ENCODE results near the gene FAM24A.
"Not testable (repeated sequence)": the region's sequence is repeated elsewhere in the genome, so short reads cannot be mapped to it uniquely, and the experiment has no call there.

The FAM24A gene, protein sequence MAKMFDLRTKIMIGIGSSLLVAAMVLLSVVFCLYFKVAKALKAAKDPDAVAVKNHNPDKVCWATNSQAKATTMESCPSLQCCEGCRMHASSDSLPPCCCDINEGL

DNA sequence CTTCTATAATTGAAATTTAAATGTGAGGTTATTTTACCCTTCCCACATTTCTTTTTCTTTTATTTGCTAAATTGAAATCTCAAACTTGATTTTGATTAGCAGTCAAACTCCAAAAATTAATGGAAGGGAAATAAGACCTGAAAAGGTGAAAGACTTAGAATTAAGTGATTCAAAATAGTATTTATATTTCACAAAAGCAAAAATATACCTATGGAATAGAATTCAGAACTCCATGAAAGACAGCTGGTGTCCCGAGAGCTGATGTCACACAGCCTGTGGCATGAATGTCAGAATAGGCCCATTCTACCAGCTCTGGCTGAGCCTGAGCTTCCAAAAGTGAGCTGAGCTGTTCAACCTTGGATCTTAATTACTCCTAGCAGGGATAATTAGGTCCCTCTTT is at the start of gene FAM24A:
TSS of gene FAM24A (plus strand) at position 301 of the 400 bp plus-strand sequence. CDS start 1,025 bp downstream, outside the sequence.
- no peak for DNase-seq

DNA sequence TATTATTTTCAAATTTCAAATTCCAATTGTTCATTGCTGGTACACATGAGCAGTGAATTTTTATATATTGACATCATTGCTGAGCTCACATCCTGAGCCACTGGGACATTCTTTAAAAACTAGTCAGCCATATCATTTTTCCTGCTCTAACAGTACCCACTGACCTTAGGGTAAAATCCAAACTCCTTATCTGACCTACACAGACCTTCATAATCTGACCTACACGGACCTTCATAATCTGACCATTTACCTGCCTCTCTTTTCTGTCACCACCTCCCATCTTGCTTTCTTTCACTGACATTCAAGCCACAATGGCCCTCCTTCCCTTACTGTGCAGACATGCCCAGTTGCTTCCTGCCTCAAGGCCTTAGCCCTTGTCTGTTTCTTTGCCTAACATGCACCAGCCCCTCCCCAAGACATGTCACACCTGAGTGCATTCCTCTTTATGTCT is 48.7 kb upstream of the FAM24A start:
- no peak for DNase-seq

DNA sequence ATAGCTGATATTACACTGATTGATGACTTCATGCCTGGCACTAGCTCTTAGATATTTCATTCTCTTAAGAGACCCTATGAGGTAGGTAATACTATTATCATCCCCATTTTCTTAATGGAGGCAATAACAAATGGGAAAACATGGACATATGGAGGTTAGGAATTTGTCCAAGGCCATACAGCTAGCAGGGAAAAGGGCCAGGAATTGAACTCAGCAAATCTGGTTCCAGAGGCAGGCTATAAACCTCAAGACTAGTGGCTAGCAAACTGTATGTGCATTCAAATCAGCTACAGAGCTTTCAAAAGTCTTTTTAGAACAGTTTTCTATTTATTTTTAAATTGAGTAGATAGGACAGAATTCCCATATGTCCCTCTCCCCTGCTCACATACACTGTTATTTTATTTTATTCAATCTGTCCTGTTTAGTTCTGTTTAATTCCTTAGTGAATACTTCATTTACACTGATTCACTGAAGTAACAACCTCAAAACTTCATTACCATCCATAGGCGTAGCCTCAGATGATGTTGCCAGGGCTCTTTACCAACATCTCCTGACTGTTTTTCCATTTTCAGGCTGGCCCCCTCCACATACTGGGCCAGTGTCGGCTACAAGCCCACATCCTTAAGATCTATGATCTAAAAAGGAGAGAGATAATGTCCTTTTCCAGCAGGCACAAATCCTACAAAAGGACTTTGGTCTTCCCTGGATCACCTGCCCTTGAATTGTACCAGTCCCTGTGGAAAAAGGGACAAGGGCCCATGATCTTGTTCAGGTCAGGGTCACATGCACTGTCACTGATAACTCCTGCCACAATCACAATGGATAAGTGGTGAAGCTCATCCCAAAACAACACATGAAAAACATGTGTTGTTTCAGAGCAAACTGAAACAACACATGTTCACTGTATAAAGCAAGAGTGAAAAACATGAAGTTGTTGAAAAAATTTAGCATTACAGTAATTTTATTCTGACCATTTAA is 46.9 kb upstream of the FAM24A start:
- DNase-seq: no peak

DNA sequence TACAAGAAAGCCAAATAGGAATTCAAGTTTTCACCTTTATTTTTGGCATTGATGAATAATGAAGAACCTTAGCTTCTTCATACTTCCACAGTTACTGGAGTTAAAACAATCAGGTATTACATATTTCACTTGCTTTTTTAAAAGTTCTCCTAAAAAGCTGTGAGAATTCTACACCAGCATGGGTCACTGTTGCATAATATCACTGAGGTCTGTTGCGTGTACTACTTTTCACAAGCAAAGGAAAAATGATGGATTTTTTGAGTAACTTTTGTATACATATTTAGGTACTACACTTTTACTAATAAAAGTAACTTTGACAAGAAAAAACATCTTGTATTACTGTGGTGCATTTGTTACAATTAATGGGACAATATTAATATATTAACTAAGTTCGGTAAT is 46.2 kb upstream of the FAM24A start:
- no peak for DNase-seq

- no peak for DNase-seq
These were observed 45.5 kb upstream of the FAM24A start for GRCh38 chr10:122864901-122865300.

DNA sequence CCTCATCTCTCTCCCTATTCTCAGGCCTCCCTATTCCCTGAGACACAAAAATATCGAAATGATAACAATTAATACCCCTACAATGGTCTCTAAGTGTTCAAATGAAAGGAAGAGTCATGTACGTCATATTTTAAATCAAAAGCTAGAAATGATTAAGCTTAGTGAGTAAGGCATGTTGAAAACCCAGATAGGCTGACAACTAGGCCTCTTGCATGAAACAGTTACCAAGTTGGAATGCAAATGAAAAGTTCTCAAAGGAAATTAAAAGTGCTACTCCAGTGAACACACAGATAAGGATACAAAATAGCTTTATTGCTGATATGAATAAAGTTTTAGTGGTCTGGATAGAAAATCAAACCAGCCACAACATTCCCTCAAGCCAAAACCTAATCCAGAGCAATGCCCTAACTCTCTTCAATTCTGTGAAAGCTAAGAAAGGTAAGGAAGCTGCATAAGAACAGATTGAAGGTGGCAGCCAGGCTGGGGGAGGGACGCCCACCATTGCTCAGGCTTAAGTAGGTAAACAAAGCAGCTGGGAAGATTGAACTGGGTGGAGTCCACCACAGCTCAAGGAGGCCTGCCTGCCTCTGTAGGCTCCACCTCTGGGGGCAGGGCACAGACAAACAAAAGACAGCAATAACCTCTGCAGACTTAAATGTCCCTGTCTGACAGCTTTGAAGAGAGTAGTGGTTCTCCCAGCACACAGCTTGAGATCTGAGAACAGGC is 43.5 kb upstream of the FAM24A start:
- DNase-seq: not testable (repeated sequence)

DNA sequence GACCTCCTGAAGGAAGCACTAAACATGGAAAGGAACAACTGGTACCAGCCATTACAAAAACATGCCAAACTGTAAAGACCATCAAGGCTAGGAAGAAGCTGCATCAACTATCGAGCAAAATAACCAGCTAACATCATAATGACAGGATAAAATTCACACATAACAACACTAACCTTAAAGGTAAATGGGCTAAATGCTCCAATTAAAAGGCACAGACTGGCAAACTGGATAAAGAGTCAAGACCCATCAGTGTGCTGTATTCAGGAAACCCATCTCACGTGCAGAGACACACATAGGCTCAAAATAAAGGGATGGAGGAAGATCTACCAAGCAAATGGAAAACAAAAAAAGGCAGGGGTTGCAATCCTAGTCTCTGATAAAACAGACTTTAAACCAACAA is 41.6 kb upstream of the FAM24A start:
- not testable (repeated sequence) for DNase-seq

- DNase-seq: not testable (repeated sequence)
These were observed 38.5 kb upstream of the FAM24A start for GRCh38 chr10:122871947-122872346.

DNA sequence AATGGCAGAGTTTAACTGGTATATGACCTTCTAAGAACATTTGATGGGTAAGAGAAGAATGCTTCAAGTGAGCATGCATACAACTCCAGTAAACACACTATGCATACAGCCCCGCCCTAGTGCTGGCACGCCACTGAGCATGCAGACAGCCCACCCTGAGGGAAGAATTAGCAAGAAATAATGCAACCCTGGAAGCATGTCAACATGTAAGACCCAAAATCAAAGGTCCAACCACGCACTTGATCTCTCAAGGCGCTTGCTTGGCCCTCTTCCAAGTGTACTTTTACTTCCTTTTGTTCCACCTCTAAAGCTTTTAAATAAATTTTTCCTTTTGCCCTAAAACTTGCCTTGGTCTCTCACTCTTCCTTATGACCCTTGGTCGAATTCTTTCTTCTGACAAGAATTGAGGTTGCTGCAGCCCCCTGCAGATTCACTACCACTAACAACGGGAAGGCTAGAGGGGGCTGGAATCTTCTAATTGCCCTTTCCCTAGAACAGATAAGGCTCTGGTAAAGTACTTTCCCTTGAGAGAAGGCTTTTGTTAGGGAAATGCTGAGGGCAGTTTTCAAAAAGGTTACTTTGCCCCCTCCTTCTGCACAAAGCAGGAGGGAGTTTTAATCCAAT is 34.5 kb upstream of the FAM24A start:
- no peak for DNase-seq

DNA sequence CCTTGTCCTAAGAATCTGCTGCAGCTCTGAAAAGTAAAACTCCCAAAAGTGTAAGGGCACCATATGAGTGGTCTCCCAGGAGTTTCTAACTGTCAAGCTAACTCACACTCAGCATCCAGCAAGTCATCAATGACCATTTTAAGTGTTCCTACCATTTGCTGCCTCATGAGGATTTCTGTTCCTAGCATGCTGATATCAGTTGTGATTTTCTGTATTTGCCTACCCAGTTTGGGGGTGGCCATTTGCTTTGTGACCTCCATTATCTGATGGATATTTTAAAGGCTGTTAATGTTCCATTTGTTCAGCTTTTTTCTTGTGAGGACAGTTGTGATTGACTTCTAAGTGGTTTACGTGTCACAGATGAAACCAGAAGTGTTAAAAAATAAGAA is 33.9 kb upstream of the FAM24A start:
- DNase-seq: no peak

- no peak for DNase-seq
These were observed 33.1 kb upstream of the FAM24A start for GRCh38 chr10:122877264-122877663.

DNA sequence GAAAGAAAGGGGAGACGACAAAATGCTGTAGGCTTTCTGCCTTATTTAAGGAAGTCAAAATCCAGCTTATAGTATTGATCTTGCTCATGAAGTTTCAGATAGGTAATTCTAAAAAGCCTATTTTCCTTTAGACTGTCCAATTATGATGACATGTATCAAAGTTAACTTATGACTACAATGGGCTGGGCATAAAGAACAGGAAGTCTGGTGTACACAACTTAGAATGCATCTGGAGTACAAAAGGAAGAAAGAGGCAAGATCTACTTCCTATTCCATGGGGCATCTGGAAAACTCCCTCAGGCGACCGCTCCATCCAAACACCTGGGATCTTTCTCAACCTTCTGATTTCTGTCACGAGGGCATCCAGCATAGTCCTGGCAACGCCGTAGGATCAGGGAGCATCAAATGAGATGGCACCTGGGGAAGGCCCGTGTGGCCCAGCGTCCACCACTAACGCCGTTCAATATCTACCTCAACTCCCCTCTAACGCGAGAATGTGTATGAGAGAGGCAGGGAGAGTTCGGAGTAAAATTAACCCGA is 31.5 kb upstream of the FAM24A start:
- DNase-seq: peak in 3 of 56 donors; percentile 11 to 46 (median 30)

GRCh38 chr10:122879339-122880273 is 30.8 kb upstream of the FAM24A start, which contains the start of gene FAM24B:
Gene FAM24B (minus strand): TSS chr10:122879581. CDS start chr10:122850515, 29,066 bp downstream.
- peak; percentile 48 to 96 (median 85) for DNase-seq

- DNase-seq: no peak
These were observed 27.6 kb upstream of the FAM24A start for GRCh38 chr10:122882766-122883165.

DNA sequence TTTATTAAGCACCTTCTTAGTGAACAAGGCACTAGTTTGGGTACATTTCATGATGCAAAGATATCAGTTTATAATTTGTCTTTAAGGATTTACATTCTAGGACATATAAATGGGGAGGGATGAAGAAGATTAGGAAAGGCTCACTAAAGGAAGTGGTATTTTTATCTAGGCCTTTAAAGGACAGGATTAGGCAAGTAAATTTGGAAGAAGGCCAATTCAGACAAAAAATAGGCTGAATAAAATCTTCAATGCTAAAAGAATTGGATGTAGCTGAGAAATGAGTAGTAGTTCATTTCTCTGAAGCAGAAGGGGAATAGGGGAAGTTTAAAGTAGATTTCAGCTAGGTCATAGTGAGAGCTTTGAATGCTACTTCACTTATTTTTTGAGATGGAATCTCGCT is 26.2 kb upstream of the FAM24A start:
- no peak for DNase-seq

- no peak for DNase-seq
These were observed 16.0 kb upstream of the FAM24A start for GRCh38 chr10:122894261-122894944.

DNA sequence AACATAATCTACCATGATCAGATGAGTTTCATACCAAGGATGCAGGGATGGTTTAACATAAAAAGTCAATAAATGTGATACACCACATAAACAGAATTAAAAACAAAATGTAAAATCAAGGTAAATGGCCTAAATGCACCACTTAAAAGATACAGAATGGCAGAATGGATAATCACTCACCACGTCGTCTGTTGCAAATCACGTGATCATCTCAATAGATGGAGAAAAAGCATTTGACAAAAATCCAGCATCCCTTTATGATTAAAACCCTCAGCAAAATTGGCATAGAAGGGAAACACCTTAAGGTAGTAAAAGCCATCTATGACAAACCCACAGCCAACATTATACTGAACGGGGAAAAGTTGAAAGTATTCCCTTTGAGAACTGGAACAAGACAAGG is 6.5 kb upstream of the FAM24A start:
- not testable (repeated sequence) for DNase-seq

DNA sequence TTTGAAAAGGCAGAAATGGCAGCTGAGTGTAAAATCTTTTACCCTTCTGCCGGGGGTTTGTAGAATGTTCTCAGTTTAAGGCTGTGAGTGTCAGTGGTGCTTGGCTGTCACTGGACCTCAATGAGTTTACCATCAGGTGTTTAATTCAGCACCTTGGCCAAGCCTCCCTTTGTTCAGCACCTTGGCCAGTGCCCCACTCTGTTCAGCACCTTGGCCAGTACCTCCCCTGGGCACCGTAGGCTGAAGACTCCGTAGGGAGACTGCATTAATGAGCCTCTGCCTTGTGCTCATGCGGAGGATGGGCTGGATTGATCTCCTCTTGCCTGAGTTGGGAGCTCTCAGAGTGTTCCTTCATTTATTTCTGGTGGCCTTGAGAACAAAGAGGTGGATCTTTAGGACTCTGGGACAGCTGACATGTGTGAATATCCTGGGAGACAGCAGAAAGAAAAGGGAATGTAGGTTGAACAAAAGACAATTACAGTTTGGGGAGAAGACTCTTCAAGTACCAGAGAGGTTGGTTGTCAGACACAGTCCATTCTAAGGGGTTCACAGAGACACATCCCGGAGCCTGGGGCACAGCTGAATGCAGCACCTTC is 1.6 kb downstream of the FAM24A start:
- peak in 7 of 56 donors; percentile 1 to 43 (median 5) for DNase-seq

DNA sequence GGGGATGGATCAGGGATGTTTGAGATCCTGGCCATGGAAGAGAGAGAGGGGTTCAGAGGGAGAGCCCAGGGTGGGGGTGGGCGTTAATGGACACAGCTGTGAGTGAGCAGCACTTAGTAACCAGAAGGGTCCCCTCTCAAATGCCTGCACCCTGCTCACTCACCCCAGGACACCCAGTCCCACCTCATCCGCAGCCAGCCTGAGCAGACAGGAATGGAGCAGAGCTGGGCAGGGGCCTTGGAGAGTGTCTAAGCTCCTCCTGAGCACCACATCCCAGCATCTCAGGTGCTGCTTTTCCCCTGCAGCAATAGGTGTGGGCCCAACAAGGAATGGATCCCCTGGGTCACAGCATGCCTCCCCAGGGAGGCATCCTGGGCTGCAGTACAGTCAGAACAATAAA is 5.3 kb downstream of the FAM24A start:
- no peak for DNase-seq
